Activated naive CD4-positive, alpha-beta T cell treated with anti-CD3 and anti-CD28 coated beads, Interleukin-2, amount 50 U/mL, for 72 hours (primary cell): ENCODE measurements around the gene CACUL1. TPM values are rescaled to one million over a fixed set of nuclear protein-coding genes. Genes with fewer than 3 reads are reported as not detected.
"Not testable (repeated sequence)": the region's sequence is repeated elsewhere in the genome, so short reads cannot be mapped to it uniquely, and the experiment has no call there.

Experiments used
- ATAC-seq, 2 donors: fragments of 150-1000 bp; cut with Tn5 transposase; 2 replicates each; pipeline ENCODE4 v1.10.0; 2021; ENCODE audit warnings: mild to moderate bottlenecking in 2 of 2, moderate library complexity in 2 of 2
- DNase-seq, 2 donors: peaks; one replicate each; pipeline ENCODE4 v3.0.0; 2021 to 2022; ENCODE audit warnings: low spot score in 2 of 2
- H3K27ac Mint-ChIP-seq, 2 donors: one replicate each; pipeline ENCODE4 v1.8.0; 2022; ENCODE audit warnings: mild to moderate bottlenecking in 2 of 2, mixed read lengths in 2 of 2
- H3K36me3 Mint-ChIP-seq, 2 donors: one replicate each; pipeline ENCODE4 v1.8.0; 2022; ENCODE audit warnings: mixed read lengths in 2 of 2
- H3K9me3 Mint-ChIP-seq, 2 donors: one replicate each; pipeline ENCODE4 v1.8.0; 2022; ENCODE audit warnings: mixed read lengths in 2 of 2
- total RNA-seq, 2 donors: library from RNA; stranded (reverse); gene quantifications; one replicate each; pipeline ENCODE4 v1.2.3, GENCODE V29; 2022

Gene CACUL1
- total RNA-seq, 2 donors from 2014 or later, result 22.5 to 29.4 TPM

GRCh38 chr10:118645294-118645693 is 109.5 kb downstream of the CACUL1 start:
- not testable (repeated sequence) for ATAC-seq, DNase-seq, H3K27ac Mint-ChIP-seq
- Mint-ChIP-seq H3K9me3 (peaks cover 18 to 19% of the 10 kb centered on the region in 2 donors), H3K36me3 (peaks cover 5 to 18% of the 10 kb centered on the region in 2 donors)

GRCh38 chr10:118642228-118642627 is 112.5 kb downstream of the CACUL1 start:
- DNase-seq, result no peak
- ATAC-seq, result no peak
- H3K27ac Mint-ChIP-seq, result no peak overlapping the region
- H3K9me3 Mint-ChIP-seq, result peaks cover 11 to 13% of the 10 kb centered on the region in 2 donors
- H3K36me3 Mint-ChIP-seq, result peaks cover 12 to 13% of the 10 kb centered on the region in 2 donors

- ATAC-seq, result no peak
- Mint-ChIP-seq H3K9me3 (peaks cover 11 to 18% of the 10 kb centered on the region in 2 donors), H3K27ac (no peak overlapping the region)
Observed at GRCh38 chr10:118638680-118639079, 116.1 kb downstream of the CACUL1 start.

GRCh38 chr10:118635674-118636402 is 118.9 kb downstream of the CACUL1 start:
- no peak for DNase-seq
- H3K36me3 Mint-ChIP-seq, result peaks cover 12 to 13% of the 10 kb centered on the region in 2 donors
- H3K9me3 Mint-ChIP-seq, result peaks cover 11 to 18% of the 10 kb centered on the region in 2 donors
- no peak for ATAC-seq
- H3K27ac Mint-ChIP-seq, result no peak overlapping the region

More at GRCh38 chr10:118638680-118639079, 116.1 kb downstream of the CACUL1 start:
- H3K36me3 Mint-ChIP-seq, result peaks cover 12 to 13% of the 10 kb centered on the region in 2 donors
- no peak for DNase-seq

- Mint-ChIP-seq H3K9me3 (peaks cover 0 to 5% of the 10 kb centered on the region in 2 donors), H3K27ac (no peak overlapping the region), H3K36me3 (no peaks in the 10 kb centered on the region)
- no peak for ATAC-seq
- no peak for DNase-seq
Observed at GRCh38 chr10:118633786-118634185, 121.0 kb downstream of the CACUL1 start.

- H3K36me3 Mint-ChIP-seq, result no peaks in the 10 kb centered on the region
- ATAC-seq, result no peak
- DNase-seq, result no peak
- H3K27ac Mint-ChIP-seq, result no peak overlapping the region
- no peaks in the 10 kb centered on the region for H3K9me3 Mint-ChIP-seq
Observed at GRCh38 chr10:118629211-118629610, 125.6 kb downstream of the CACUL1 start.

- no peak for ATAC-seq
- H3K9me3 Mint-ChIP-seq, result no peaks in the 10 kb centered on the region
- no peaks in the 10 kb centered on the region for H3K36me3 Mint-ChIP-seq
- H3K27ac Mint-ChIP-seq, result no peak overlapping the region
- no peak for DNase-seq
Observed at GRCh38 chr10:118628397-118628796, 126.4 kb downstream of the CACUL1 start.

- Mint-ChIP-seq H3K27ac (no peak overlapping the region), H3K9me3 (no peaks in the 10 kb centered on the region), H3K36me3 (no peaks in the 10 kb centered on the region)
- ATAC-seq, result no peak
- no peak for DNase-seq
Observed at GRCh38 chr10:118626953-118627352, 127.8 kb downstream of the CACUL1 start.

Other genes starting within 250 kb of the CACUL1 start
- gene PRLHR, start 159.3 kb downstream of the CACUL1 start, total RNA-seq, result not detected